ENCODE data around the gene NAT9. TPM values are rescaled to one million over a fixed set of nuclear protein-coding genes. Genes with fewer than 3 reads are reported as not detected.

NAT9 gene
- total and polyA plus RNA-seq, 4 donors, result 19.4 to 52.1 (median 37.5) TPM

DNA sequence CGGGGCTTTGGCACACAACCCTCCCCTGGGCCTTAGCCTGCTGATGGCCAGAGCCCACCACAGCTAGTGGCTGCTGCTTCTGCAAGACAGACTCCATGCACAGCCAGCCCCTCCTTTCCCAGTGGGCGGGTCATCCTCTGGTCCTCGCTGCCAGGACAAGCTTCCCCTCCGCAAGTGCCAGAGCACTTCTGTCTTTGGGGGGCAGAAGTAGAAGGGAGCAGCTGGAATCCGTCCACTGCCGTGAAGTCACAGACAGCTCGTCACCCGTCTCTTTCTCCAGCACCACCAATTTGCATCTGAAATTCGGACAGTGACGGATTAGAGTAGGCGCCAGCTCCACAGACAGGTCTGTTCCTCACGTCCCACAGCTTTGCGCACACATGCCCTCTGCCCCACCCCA, 31.3 kb upstream of the NAT9 start:
- Histone ChIP-seq H3K27me3 (ENCODE audit: control insufficient read depth, insufficient read depth, low read length) (no peaks in the 10 kb centered on the region), H3K27ac (ENCODE audit: low read depth, low read length) (peak overlapping the region; percentile 40), H3K4me1 (ENCODE audit: control insufficient read depth, insufficient read depth, low read length) (peaks cover 54% of the 10 kb centered on the region), H3K4me3 (ENCODE audit: low read depth, low read length) (no peak overlapping the region), H3K9me3 (ENCODE audit: control insufficient read depth, insufficient read depth, low read length) (no peaks in the 10 kb centered on the region), H3K36me3 (ENCODE audit: control insufficient read depth, insufficient read depth, low read length) (peaks cover 52% of the 10 kb centered on the region)
- peak in 2 of 6 donors; percentile 51 to 67 for DNase-seq (ENCODE audit: low read depth in 4 of 6, low spot score in 6 of 6)
- WGBS (ENCODE audit: insufficient coverage), result 43% methylated on average over 13 of the region's 13 CpGs

DNA sequence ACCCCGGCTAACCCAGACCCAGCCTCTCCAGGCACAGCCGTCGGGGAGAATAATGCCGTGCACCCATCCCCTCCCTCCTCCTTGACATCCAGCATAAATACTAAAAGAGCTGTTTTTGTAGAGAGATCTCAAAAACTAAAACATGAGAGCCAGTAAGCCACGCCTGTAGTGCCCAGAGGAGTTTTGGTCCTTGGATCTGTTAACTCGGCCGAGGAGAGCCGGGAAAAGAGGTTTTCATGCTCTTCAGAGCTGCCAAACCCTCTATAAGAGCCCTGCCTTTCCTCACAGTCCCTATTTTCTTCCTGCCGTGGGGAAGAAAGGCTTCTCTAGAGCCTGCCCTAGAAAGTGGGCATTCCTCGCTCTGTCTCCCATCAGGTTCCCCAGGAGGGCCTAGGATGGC, 30.2 kb upstream of the NAT9 start:
- peaks cover 59% of the 10 kb centered on the region for H3K36me3 ChIP-seq (ENCODE audit: control insufficient read depth, insufficient read depth, low read length)
- H3K27me3 ChIP-seq (ENCODE audit: control insufficient read depth, insufficient read depth, low read length), result no peaks in the 10 kb centered on the region
- no peaks in the 10 kb centered on the region for H3K9me3 ChIP-seq (ENCODE audit: control insufficient read depth, insufficient read depth, low read length)
- H3K4me3 ChIP-seq (ENCODE audit: low read depth, low read length), result no peak overlapping the region
- no peak overlapping the region for H3K27ac ChIP-seq (ENCODE audit: low read depth, low read length)
- peaks cover 46% of the 10 kb centered on the region for H3K4me1 ChIP-seq (ENCODE audit: control insufficient read depth, insufficient read depth, low read length)
- 40% methylated on average over 1 of the region's 10 CpGs for WGBS (ENCODE audit: insufficient coverage)
- no peak for DNase-seq (ENCODE audit: low read depth in 4 of 6, low spot score in 6 of 6)

DNA sequence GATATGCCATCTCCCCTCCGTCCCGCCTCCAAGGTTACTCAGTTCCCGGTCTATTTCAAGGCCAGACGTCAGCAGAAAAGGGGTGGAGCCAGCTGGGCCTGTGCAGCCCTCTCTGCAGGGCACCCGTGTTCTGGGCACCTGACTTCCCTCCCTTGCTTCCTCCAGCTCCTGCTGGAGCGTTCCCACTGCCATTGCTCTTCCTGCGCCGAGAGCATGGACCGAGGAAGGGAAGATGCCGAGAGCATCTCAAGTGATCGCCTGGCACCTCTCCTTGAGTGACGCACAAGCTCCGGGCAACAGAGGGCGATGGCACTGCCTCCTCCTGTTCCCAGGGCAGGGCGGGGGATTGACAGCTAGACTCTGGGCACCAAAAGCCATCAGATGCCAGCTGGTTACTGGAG, 29.4 kb upstream of the NAT9 start:
- WGBS (ENCODE audit: insufficient coverage), result 76% methylated on average over 15 of the region's 15 CpGs
- peak in 1 of 6 donors; percentile 24 for DNase-seq (ENCODE audit: low read depth in 4 of 6, low spot score in 6 of 6)
- H3K4me1 ChIP-seq (ENCODE audit: control insufficient read depth, insufficient read depth, low read length), result peaks cover 38% of the 10 kb centered on the region
- no peaks in the 10 kb centered on the region for H3K27me3 ChIP-seq (ENCODE audit: control insufficient read depth, insufficient read depth, low read length)
- H3K9me3 ChIP-seq (ENCODE audit: control insufficient read depth, insufficient read depth, low read length), result no peaks in the 10 kb centered on the region
- no peak overlapping the region for H3K27ac ChIP-seq (ENCODE audit: low read depth, low read length)
- H3K4me3 ChIP-seq (ENCODE audit: low read depth, low read length), result no peak overlapping the region
- H3K36me3 ChIP-seq (ENCODE audit: control insufficient read depth, insufficient read depth, low read length), result peaks cover 67% of the 10 kb centered on the region

DNA sequence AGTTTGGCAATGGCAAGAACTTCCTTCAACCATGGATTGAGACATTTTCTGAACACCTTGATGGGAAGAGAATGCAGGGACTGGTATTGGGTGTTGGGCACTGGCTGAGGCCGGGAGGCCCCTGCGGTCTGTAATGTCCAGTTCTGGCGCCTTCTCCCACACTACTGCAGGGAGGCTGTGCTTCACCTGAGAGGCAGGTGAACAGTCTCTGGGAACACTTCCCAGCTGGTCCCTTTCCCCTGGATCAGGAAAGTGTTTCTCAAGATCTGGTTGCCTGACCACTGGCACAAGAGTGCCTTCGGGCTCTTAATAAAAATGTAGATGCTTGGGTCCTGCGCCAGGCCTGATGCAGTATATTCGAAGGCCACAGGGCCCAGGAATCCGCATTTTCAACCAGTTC, 28.5 kb upstream of the NAT9 start:
- H3K36me3 ChIP-seq (ENCODE audit: control insufficient read depth, insufficient read depth, low read length), result peaks cover 74% of the 10 kb centered on the region
- no peak for DNase-seq (ENCODE audit: low read depth in 4 of 6, low spot score in 6 of 6)
- no peaks in the 10 kb centered on the region for H3K27me3 ChIP-seq (ENCODE audit: control insufficient read depth, insufficient read depth, low read length)
- peaks cover 31% of the 10 kb centered on the region for H3K4me1 ChIP-seq (ENCODE audit: control insufficient read depth, insufficient read depth, low read length)
- H3K4me3 ChIP-seq (ENCODE audit: low read depth, low read length), result no peak overlapping the region
- no peak overlapping the region for H3K27ac ChIP-seq (ENCODE audit: low read depth, low read length)
- 96% methylated on average over 7 of the region's 7 CpGs for WGBS (ENCODE audit: insufficient coverage)
- no peaks in the 10 kb centered on the region for H3K9me3 ChIP-seq (ENCODE audit: control insufficient read depth, insufficient read depth, low read length)

DNA sequence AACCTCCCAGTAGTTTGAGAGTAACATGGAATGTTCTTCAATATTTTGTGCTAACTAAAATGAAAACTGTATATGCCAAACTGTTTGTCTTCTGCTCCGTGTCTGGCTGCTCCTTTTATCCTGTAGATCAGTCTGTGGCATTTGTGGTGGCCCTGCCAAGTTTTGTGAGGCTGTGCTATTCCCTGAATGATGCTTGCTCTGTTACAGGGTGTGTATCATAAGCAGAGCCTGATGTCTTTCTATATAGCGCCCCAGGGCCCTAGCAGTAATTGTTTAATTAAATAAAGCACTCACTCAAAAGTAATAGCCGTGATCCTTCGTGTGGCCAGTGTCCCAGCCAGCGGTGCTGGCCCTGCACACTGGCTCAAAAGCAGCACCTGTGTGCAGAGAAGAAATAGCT, 27.8 kb upstream of the NAT9 start:
- Histone ChIP-seq H3K4me1 (ENCODE audit: control insufficient read depth, insufficient read depth, low read length) (peaks cover 24% of the 10 kb centered on the region), H3K36me3 (ENCODE audit: control insufficient read depth, insufficient read depth, low read length) (peaks cover 75% of the 10 kb centered on the region), H3K9me3 (ENCODE audit: control insufficient read depth, insufficient read depth, low read length) (no peaks in the 10 kb centered on the region), H3K27me3 (ENCODE audit: control insufficient read depth, insufficient read depth, low read length) (no peaks in the 10 kb centered on the region), H3K4me3 (ENCODE audit: low read depth, low read length) (no peak overlapping the region), H3K27ac (ENCODE audit: low read depth, low read length) (no peak overlapping the region)
- WGBS (ENCODE audit: insufficient coverage), result 63% methylated on average over 3 of the region's 5 CpGs
- peak in 2 of 6 donors; percentile 30 to 80 for DNase-seq (ENCODE audit: low read depth in 4 of 6, low spot score in 6 of 6)

DNA sequence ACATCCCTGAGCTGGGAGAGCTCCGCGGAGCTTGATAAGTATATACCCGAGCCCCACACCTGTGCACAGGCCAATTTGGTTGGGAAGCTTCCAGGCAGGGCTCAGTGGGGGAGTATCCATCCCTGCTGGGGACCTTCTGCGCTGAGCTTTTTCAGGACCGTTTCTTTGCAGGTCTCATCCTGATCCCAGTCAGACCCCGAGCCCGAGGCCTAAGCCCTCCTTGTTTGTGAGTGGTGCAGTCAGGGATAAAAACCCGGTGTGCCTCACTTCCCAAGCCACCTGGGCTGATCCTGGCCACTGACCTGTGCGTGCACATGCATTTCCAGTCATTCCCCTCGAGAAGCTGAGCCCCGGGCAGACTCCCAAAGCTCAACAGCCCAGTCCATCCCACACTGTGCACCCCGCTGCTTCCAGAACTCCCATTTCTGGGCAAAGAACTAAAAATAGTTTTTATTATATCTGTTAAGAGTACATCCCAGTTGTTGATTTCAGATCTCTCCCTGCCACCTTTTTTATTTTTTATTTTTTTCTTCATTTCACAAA, 27.3 kb upstream of the NAT9 start:
- Histone ChIP-seq H3K4me1 (ENCODE audit: control insufficient read depth, insufficient read depth, low read length) (peaks cover 21% of the 10 kb centered on the region), H3K9me3 (ENCODE audit: control insufficient read depth, insufficient read depth, low read length) (no peaks in the 10 kb centered on the region), H3K4me3 (ENCODE audit: low read depth, low read length) (no peak overlapping the region), H3K27ac (ENCODE audit: low read depth, low read length) (no peak overlapping the region), H3K27me3 (ENCODE audit: control insufficient read depth, insufficient read depth, low read length) (no peaks in the 10 kb centered on the region), H3K36me3 (ENCODE audit: control insufficient read depth, insufficient read depth, low read length) (peaks cover 75% of the 10 kb centered on the region)
- DNase-seq (ENCODE audit: low read depth in 4 of 6, low spot score in 6 of 6), result no peak
- 76% methylated on average over 8 of the region's 12 CpGs for WGBS (ENCODE audit: insufficient coverage)

DNA sequence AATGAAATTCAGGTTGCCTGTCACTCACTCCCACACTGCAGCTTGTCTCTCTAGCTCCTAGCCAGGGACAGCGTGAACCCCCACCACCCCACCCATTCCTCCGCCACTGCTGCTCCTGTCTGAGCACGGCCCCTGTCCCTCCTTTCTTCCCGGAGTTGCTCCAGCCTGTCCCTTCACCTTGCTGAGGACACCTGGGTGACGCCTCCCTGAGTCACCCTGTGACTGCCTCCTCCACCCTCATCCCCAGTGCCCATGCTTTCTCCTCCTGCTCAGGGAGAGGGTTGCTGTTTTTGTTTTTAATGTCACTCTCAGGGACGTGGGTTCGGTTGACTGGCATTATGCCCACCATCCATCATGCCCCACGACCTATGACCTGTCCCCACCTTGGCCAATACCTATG, 25.8 kb upstream of the NAT9 start:
- Histone ChIP-seq H3K36me3 (ENCODE audit: control insufficient read depth, insufficient read depth, low read length) (peaks cover 78% of the 10 kb centered on the region), H3K27me3 (ENCODE audit: control insufficient read depth, insufficient read depth, low read length) (no peaks in the 10 kb centered on the region), H3K9me3 (ENCODE audit: control insufficient read depth, insufficient read depth, low read length) (no peaks in the 10 kb centered on the region), H3K27ac (ENCODE audit: low read depth, low read length) (no peak overlapping the region), H3K4me1 (ENCODE audit: control insufficient read depth, insufficient read depth, low read length) (peaks cover 7% of the 10 kb centered on the region), H3K4me3 (ENCODE audit: low read depth, low read length) (no peak overlapping the region)
- WGBS (ENCODE audit: insufficient coverage), result 93% methylated on average over 6 of the region's 8 CpGs
- no peak for DNase-seq (ENCODE audit: low read depth in 4 of 6, low spot score in 6 of 6)

DNA sequence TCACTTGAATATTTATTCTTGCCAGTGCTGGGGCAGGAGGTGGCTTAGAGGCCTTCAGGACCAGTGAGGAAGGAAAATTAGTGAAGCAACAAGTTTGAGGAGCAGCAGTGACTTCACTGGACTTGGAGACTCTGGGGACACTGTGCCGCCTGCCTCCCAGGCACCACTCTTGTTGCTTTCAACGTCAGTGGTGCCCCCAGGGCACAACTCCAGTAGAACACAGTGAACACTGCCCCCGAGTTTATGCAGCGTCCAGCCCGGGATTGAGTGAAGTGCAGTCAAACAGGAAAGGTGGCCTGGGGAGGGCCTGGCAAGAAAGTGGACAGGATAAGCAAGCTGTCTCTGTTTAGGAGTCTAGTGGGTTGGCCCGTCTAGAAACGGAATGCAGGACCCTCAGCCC, 24.4 kb upstream of the NAT9 start:
- Histone ChIP-seq H3K27me3 (ENCODE audit: control insufficient read depth, insufficient read depth, low read length) (no peaks in the 10 kb centered on the region), H3K4me1 (ENCODE audit: control insufficient read depth, insufficient read depth, low read length) (peaks cover 4% of the 10 kb centered on the region), H3K27ac (ENCODE audit: low read depth, low read length) (no peak overlapping the region), H3K4me3 (ENCODE audit: low read depth, low read length) (no peak overlapping the region), H3K9me3 (ENCODE audit: control insufficient read depth, insufficient read depth, low read length) (no peaks in the 10 kb centered on the region), H3K36me3 (ENCODE audit: control insufficient read depth, insufficient read depth, low read length) (peaks cover 85% of the 10 kb centered on the region)
- DNase-seq (ENCODE audit: low read depth in 4 of 6, low spot score in 6 of 6), result no peak
- WGBS (ENCODE audit: insufficient coverage), result 90% methylated on average over 7 of the region's 7 CpGs

DNA sequence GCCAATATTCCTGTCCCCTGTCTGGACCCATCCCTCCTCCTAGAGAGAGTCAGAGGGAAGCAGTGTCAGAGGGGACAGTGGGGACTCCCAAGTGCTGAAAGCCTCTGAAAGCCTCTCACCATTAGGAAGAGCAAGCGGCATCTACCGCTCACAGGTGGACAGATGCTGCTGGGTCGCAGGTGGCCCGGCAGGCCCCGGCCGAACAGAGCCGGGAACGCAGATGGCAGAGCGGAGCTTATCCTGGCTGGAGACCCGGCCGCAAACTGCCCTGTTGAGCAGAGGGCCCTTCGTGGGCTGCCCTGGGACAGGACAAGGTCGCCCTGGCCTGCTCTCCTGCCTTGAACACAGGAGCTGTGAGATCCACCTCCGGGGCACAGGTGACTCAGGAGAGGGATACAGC, 23.0 kb upstream of the NAT9 start:
- no peak for DNase-seq (ENCODE audit: low read depth in 4 of 6, low spot score in 6 of 6)
- Histone ChIP-seq H3K36me3 (ENCODE audit: control insufficient read depth, insufficient read depth, low read length) (peaks cover 86% of the 10 kb centered on the region), H3K4me3 (ENCODE audit: low read depth, low read length) (no peak overlapping the region), H3K27ac (ENCODE audit: low read depth, low read length) (no peak overlapping the region), H3K4me1 (ENCODE audit: control insufficient read depth, insufficient read depth, low read length) (peaks cover 4% of the 10 kb centered on the region), H3K27me3 (ENCODE audit: control insufficient read depth, insufficient read depth, low read length) (no peaks in the 10 kb centered on the region), H3K9me3 (ENCODE audit: control insufficient read depth, insufficient read depth, low read length) (no peaks in the 10 kb centered on the region)
- WGBS (ENCODE audit: insufficient coverage), result 96% methylated on average over 14 of the region's 14 CpGs

DNA sequence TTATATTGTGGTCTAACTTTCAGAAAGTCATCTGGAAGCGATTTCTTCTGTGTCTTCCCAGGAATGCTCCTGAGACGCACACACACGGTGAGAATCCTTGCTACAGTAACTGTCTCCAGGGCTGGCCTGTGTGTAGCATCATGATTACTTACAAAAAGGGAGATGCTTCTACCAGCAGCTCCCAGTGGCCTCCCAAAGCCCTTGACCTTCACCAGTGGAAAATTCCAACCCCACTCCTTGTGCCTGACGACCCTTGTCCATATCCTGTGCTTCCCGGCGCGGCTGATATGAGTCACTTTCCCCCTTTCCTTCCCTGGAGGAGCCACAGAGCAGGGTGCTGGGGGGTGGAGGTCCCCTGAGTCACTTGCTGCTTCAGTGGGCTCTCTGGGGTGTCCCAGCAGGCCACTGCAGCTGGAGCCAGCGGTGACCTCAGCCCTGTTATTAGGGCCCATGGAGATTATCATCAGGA, 22.1 kb upstream of the NAT9 start:
- H3K36me3 ChIP-seq (ENCODE audit: control insufficient read depth, insufficient read depth, low read length), result peaks cover 89% of the 10 kb centered on the region

More for the DNA sequence above, 22.1 kb upstream of the NAT9 start:
- 100% methylated on average over 2 of the region's 8 CpGs for whole genome bisulfite sequencing (ENCODE audit: insufficient coverage)
- Histone ChIP-seq H3K27ac (ENCODE audit: low read depth, low read length) (no peak overlapping the region), H3K4me3 (ENCODE audit: low read depth, low read length) (no peak overlapping the region), H3K27me3 (ENCODE audit: control insufficient read depth, insufficient read depth, low read length) (no peaks in the 10 kb centered on the region), H3K9me3 (ENCODE audit: control insufficient read depth, insufficient read depth, low read length) (no peaks in the 10 kb centered on the region), H3K4me1 (ENCODE audit: control insufficient read depth, insufficient read depth, low read length) (peaks cover 4% of the 10 kb centered on the region)
- no peak for DNase-seq (ENCODE audit: low read depth in 4 of 6, low spot score in 6 of 6)

Measured in spinal cord (tissue), 10 donors.